ENCODE data around the gene CLEC4C.
A peak's percentile ranks its signal among the peaks of the same experiment; 100 is the strongest.

CLEC4C gene

DNA sequence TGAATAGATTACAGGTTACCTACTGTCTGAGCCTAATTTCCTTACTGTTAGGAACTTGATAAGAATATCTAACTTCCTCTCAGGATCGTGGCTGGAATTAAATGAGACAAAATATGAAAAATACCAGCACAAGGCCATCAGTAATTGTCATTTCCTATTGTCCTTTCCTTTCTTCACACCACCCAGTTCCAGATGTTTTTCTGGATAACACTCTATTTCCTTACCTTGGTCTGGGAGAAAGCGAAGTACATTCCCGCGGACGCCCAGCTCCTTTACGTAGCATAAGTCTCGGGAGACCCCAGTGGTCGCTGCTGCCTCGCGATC is 52.0 kb downstream of the CLEC4C start:
- Histone ChIP-seq H3K4me1 (ENCODE audit: control insufficient read depth in 1 of 2, insufficient read depth in 2 of 2, low read length in 2 of 2) (peaks cover 4 to 8% of the 10 kb centered on the region in 2 donors), H3K27me3 (ENCODE audit: control insufficient read depth in 1 of 2, insufficient read depth in 2 of 2, low read length in 2 of 2) (no peaks in the 10 kb centered on the region), H3K27ac (ENCODE audit: low read depth, low read length) (no peak overlapping the region), H3K9me3 (ENCODE audit: control insufficient read depth in 1 of 2, low read length in 2 of 2) (no peaks in the 10 kb centered on the region), H3K36me3 (ENCODE audit: control insufficient read depth in 1 of 2, insufficient read depth in 2 of 2, low read length in 2 of 2) (no peaks in the 10 kb centered on the region), H3K4me3 (ENCODE audit: low read depth in 1 of 2, low read length in 2 of 2) (peak overlapping the region in 1 of 2 donors; percentile 16), H3K9ac (ENCODE audit: low read depth in 1 of 2, low read length in 2 of 2) (no peak overlapping the region)

DNA sequence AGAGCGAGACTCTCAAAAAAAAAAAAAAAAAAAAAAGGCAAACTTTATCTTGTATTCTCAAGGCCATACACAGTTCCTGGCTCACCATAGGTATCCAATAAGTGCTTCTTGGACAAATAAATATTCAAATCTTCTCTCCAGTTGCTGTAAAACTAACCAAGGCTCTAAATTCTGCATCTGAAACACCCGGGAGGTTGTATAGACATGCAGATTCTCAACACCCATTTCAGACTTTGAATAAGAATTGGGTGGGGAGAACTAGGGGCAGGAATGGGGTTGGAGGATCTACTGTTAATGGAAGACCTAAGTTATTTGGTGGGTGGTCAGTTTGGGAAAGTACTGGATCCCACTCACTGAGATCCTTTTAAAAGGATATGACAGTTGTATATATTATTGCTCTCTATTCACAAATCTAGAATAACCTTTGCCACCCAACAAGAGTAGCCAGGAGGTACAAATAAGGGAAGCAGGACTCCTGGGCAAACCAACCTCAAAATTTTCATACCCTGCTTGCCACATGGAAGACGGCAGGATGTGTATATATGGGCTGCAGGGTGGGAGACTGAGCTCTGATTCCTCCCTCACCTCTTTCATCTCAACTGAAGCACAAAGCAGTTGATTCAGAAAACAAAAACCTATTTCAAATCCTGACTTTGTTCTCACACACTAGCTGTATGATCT is 52.5 kb downstream of the CLEC4C start:
- Histone ChIP-seq H3K9ac (ENCODE audit: low read depth in 1 of 2, low read length in 2 of 2) (no peak overlapping the region), H3K27ac (ENCODE audit: low read depth, low read length) (no peak overlapping the region), H3K9me3 (ENCODE audit: control insufficient read depth in 1 of 2, low read length in 2 of 2) (no peaks in the 10 kb centered on the region), H3K27me3 (ENCODE audit: control insufficient read depth in 1 of 2, insufficient read depth in 2 of 2, low read length in 2 of 2) (no peaks in the 10 kb centered on the region), H3K4me1 (ENCODE audit: control insufficient read depth in 1 of 2, insufficient read depth in 2 of 2, low read length in 2 of 2) (peaks cover 4 to 8% of the 10 kb centered on the region in 2 donors), H3K4me3 (ENCODE audit: low read depth in 1 of 2, low read length in 2 of 2) (no peak overlapping the region), H3K36me3 (ENCODE audit: control insufficient read depth in 1 of 2, insufficient read depth in 2 of 2, low read length in 2 of 2) (no peaks in the 10 kb centered on the region)

DNA sequence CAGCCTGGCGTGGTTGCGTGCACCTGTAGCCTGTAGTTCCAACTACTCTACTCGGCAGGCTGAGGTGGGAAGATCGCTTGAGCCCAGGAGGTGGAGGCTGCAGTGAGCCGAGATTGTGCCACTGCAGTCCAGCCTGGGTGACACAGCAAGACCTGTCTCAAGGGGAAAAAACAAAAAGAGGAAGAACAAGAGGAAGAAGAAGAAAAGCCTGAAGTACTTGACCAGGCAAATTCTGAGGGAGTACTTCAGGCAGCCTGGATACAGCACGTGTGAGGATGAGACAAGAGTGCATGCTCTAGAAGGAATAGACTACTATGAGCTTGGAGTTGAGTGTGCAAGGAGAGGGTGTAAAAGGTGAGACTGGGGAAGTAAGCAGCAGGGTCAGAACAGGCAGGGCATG is 53.4 kb downstream of the CLEC4C start:
- no peak overlapping the region for H3K27ac ChIP-seq (ENCODE audit: low read depth, low read length)
- no peaks in the 10 kb centered on the region for H3K27me3 ChIP-seq (ENCODE audit: control insufficient read depth in 1 of 2, insufficient read depth in 2 of 2, low read length in 2 of 2)
- no peaks in the 10 kb centered on the region for H3K36me3 ChIP-seq (ENCODE audit: control insufficient read depth in 1 of 2, insufficient read depth in 2 of 2, low read length in 2 of 2)
- no peak overlapping the region for H3K4me3 ChIP-seq (ENCODE audit: low read depth in 1 of 2, low read length in 2 of 2)
- H3K9ac ChIP-seq (ENCODE audit: low read depth in 1 of 2, low read length in 2 of 2): no peak overlapping the region
- H3K4me1 ChIP-seq (ENCODE audit: control insufficient read depth in 1 of 2, insufficient read depth in 2 of 2, low read length in 2 of 2): peaks cover 4 to 8% of the 10 kb centered on the region in 2 donors
- no peaks in the 10 kb centered on the region for H3K9me3 ChIP-seq (ENCODE audit: control insufficient read depth in 1 of 2, low read length in 2 of 2)

DNA sequence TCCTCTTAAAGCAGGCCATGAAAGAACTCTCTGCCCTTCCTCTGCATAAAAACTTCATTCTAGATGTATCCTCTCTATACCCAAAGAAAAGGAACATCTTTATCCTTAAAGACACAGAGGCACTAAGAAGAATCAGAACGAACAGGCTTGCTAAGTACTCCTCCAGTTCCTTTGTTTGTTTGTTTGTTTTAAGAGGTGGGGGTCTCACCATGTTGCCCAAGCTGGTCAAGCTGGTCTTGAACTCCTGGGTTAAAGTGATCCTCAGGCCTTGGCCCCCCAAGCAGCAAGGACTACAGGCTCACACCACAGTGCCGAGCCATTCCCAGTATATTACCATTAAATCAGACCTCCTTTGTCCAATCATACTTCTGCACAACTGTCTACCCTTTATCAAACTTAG is 65.6 kb downstream of the CLEC4C start:
- no peaks in the 10 kb centered on the region for H3K27me3 ChIP-seq (ENCODE audit: control insufficient read depth in 1 of 2, insufficient read depth in 2 of 2, low read length in 2 of 2)

More for the DNA sequence above, 65.6 kb downstream of the CLEC4C start:
- Histone ChIP-seq H3K27ac (ENCODE audit: low read depth, low read length) (no peak overlapping the region), H3K36me3 (ENCODE audit: control insufficient read depth in 1 of 2, insufficient read depth in 2 of 2, low read length in 2 of 2) (no peaks in the 10 kb centered on the region), H3K9ac (ENCODE audit: low read depth in 1 of 2, low read length in 2 of 2) (no peak overlapping the region), H3K4me3 (ENCODE audit: low read depth in 1 of 2, low read length in 2 of 2) (no peak overlapping the region), H3K9me3 (ENCODE audit: control insufficient read depth in 1 of 2, low read length in 2 of 2) (no peaks in the 10 kb centered on the region), H3K4me1 (ENCODE audit: control insufficient read depth in 1 of 2, insufficient read depth in 2 of 2, low read length in 2 of 2) (peaks cover 0 to 9% of the 10 kb centered on the region in 2 donors)
